CD1c-positive myeloid dendritic cell (primary cell): ENCODE results near the gene MAPK10.
"Not testable (repeated sequence)": the region's sequence is repeated elsewhere in the genome, so short reads cannot be mapped to it uniquely, and the experiment has no call there.

ENCODE experiments used
- DNase-seq: peaks from one replicate; pipeline ENCODE4 v3.0.0-alpha.2; 2016; ENCODE audit errors: extremely low spot score

The MAPK10 gene

GRCh38 chr4:85970535-85970934, 389.3 kb downstream of the MAPK10 start:
- DNase-seq, result no peak

GRCh38 chr4:85968945-85969819, 390.7 kb downstream of the MAPK10 start:
- DNase-seq, result peak; percentile 47

GRCh38 chr4:85967872-85968271, 392.0 kb downstream of the MAPK10 start:
- DNase-seq, result no peak

- DNase-seq, result no peak
Measured at GRCh38 chr4:85966373-85966772, 393.5 kb downstream of the MAPK10 start.

GRCh38 chr4:85965529-85965928, 394.3 kb downstream of the MAPK10 start:
- DNase-seq, result no peak

GRCh38 chr4:85965017-85965416, 394.8 kb downstream of the MAPK10 start:
- DNase-seq, result not testable (repeated sequence)

- DNase-seq, result no peak
Measured at GRCh38 chr4:85964298-85964697, 395.6 kb downstream of the MAPK10 start.

GRCh38 chr4:85963231-85963630, 396.6 kb downstream of the MAPK10 start:
- DNase-seq, result no peak

GRCh38 chr4:85961887-85962286, 398.0 kb downstream of the MAPK10 start:
- DNase-seq, result no peak

GRCh38 chr4:85956293-85956945, 403.4 kb downstream of the MAPK10 start:
- no peak for DNase-seq

GRCh38 chr4:85955620-85956292, 404.1 kb downstream of the MAPK10 start:
- DNase-seq, result no peak

- DNase-seq, result no peak
Measured at GRCh38 chr4:85953651-85954018, 406.2 kb downstream of the MAPK10 start.

- DNase-seq, result peak; percentile 14
Measured at GRCh38 chr4:85952972-85953650, 406.7 kb downstream of the MAPK10 start.

- DNase-seq, result no peak
Measured at GRCh38 chr4:85952528-85952927, 407.3 kb downstream of the MAPK10 start.

GRCh38 chr4:85951099-85951498, 408.8 kb downstream of the MAPK10 start:
- no peak for DNase-seq

GRCh38 chr4:85946821-85947220, 413.0 kb downstream of the MAPK10 start:
- no peak for DNase-seq

GRCh38 chr4:85942107-85942506, 417.7 kb downstream of the MAPK10 start:
- DNase-seq, result no peak

- no peak for DNase-seq
Measured at GRCh38 chr4:85940151-85940550, 419.7 kb downstream of the MAPK10 start.
